Measurements from ENCODE around the gene ANKRD17. TPM values are rescaled to one million over a fixed set of nuclear protein-coding genes. Genes with fewer than 3 reads are reported as not detected.
A peak's percentile ranks its signal among the peaks of the same experiment; 100 is the strongest.

Gene ANKRD17
- total and polyA plus RNA-seq, 9 of the 15 experiments (the other 6 are each of a cell fraction or from before 2014, with no cell fraction given), result 25.5 to 86.9 (median 52.2) TPM

GRCh38 chr4:73069338-73070073 is 189.1 kb downstream of the ANKRD17 start, which contains the start of gene COX18 (continued):
- no peak for TF ChIP-seq LEF1 (IDR thresholded peaks at IDR 0.05)
- no peak for TF ChIP-seq GTF2A2 (tag; IDR thresholded peaks at IDR 0.05)
- no peak for TF ChIP-seq ZNF224 (CRISPR knock-in tag; IDR thresholded peaks at IDR 0.05)
- TF ChIP-seq ZNF263 (CRISPR knock-in tag; IDR thresholded peaks at IDR 0.05; ENCODE audit: borderline replicate concordance), result peak; percentile 42; the same call in 1 of the 2 replicates
- TF ChIP-seq ESRRA (IDR thresholded peaks at IDR 0.05; ENCODE audit: borderline replicate concordance, low read depth), result peak; percentile 96
- TF ChIP-seq TOE1 (IDR thresholded peaks at IDR 0.05; ENCODE audit: borderline replicate concordance), result no peak; the same call in 1 of the 2 replicates
- peak; percentile 76; the same call in 1 of the 2 replicates for TF ChIP-seq TOE1 (CRISPR knock-in tag; IDR thresholded peaks at IDR 0.05; ENCODE audit: borderline replicate concordance, low read depth)
- no peak for TF ChIP-seq ARNT (IDR thresholded peaks at IDR 0.05)
- no peak for TF ChIP-seq SRSF1 (IDR thresholded peaks at IDR 0.05; ENCODE audit: low read depth, low read length)
- TF ChIP-seq, protein P1, sequence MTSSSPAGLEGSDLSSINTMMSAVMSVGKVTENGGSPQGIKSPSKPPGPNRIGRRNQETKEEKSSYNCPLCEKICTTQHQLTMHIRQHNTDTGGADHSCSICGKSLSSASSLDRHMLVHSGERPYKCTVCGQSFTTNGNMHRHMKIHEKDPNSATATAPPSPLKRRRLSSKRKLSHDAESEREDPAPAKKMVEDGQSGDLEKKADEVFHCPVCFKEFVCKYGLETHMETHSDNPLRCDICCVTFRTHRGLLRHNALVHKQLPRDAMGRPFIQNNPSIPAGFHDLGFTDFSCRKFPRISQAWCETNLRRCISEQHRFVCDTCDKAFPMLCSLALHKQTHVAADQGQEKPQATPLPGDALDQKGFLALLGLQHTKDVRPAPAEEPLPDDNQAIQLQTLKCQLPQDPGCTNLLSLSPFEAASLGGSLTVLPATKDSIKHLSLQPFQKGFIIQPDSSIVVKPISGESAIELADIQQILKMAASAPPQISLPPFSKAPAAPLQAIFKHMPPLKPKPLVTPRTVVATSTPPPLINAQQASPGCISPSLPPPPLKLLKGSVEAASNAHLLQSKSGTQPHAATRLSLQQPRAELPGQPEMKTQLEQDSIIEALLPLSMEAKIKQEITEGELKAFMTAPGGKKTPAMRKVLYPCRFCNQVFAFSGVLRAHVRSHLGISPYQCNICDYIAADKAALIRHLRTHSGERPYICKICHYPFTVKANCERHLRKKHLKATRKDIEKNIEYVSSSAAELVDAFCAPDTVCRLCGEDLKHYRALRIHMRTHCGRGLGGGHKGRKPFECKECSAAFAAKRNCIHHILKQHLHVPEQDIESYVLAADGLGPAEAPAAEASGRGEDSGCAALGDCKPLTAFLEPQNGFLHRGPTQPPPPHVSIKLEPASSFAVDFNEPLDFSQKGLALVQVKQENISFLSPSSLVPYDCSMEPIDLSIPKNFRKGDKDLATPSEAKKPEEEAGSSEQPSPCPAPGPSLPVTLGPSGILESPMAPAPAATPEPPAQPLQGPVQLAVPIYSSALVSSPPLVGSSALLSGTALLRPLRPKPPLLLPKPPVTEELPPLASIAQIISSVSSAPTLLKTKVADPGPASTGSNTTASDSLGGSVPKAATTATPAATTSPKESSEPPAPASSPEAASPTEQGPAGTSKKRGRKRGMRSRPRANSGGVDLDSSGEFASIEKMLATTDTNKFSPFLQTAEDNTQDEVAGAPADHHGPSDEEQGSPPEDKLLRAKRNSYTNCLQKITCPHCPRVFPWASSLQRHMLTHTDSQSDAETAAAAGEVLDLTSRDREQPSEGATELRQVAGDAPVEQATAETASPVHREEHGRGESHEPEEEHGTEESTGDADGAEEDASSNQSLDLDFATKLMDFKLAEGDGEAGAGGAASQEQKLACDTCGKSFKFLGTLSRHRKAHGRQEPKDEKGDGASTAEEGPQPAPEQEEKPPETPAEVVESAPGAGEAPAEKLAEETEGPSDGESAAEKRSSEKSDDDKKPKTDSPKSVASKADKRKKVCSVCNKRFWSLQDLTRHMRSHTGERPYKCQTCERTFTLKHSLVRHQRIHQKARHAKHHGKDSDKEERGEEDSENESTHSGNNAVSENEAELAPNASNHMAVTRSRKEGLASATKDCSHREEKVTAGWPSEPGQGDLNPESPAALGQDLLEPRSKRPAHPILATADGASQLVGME (CRISPR knock-in tag; IDR thresholded peaks at IDR 0.05), result no peak
- TF ChIP-seq JUN (IDR thresholded peaks at IDR 0.05; ENCODE audit: borderline replicate concordance, low read depth, low read length), result peak; percentile 90
- peak; percentile 92 for TF ChIP-seq JUN (CRISPR knock-in tag; IDR thresholded peaks at IDR 0.05; ENCODE audit: borderline replicate concordance)
- TF ChIP-seq SNIP1 (IDR thresholded peaks at IDR 0.05; ENCODE audit: low read depth), result no peak
- TF ChIP-seq MIER1 (IDR thresholded peaks at IDR 0.05; ENCODE audit: low read depth), result no peak
- peak; percentile 53 for TF ChIP-seq HNRNPLL (IDR thresholded peaks at IDR 0.05; ENCODE audit: low read depth, low read length, poor library complexity, severe bottlenecking)
- TF ChIP-seq, protein P2, sequence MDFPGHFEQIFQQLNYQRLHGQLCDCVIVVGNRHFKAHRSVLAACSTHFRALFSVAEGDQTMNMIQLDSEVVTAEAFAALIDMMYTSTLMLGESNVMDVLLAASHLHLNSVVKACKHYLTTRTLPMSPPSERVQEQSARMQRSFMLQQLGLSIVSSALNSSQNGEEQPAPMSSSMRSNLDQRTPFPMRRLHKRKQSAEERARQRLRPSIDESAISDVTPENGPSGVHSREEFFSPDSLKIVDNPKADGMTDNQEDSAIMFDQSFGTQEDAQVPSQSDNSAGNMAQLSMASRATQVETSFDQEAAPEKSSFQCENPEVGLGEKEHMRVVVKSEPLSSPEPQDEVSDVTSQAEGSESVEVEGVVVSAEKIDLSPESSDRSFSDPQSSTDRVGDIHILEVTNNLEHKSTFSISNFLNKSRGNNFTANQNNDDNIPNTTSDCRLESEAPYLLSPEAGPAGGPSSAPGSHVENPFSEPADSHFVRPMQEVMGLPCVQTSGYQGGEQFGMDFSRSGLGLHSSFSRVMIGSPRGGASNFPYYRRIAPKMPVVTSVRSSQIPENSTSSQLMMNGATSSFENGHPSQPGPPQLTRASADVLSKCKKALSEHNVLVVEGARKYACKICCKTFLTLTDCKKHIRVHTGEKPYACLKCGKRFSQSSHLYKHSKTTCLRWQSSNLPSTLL (IDR thresholded peaks at IDR 0.05), result no peak
- no peak for TF ChIP-seq DIDO1 (tag; IDR thresholded peaks at IDR 0.05; ENCODE audit: low read depth)
- TF ChIP-seq, protein P3, sequence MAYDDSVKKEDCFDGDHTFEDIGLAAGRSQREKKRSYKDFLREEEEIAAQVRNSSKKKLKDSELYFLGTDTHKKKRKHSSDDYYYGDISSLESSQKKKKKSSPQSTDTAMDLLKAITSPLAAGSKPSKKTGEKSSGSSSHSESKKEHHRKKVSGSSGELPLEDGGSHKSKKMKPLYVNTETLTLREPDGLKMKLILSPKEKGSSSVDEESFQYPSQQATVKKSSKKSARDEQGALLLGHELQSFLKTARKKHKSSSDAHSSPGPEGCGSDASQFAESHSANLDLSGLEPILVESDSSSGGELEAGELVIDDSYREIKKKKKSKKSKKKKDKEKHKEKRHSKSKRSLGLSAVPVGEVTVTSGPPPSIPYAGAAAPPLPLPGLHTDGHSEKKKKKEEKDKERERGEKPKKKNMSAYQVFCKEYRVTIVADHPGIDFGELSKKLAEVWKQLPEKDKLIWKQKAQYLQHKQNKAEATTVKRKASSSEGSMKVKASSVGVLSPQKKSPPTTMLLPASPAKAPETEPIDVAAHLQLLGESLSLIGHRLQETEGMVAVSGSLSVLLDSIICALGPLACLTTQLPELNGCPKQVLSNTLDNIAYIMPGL (CRISPR knock-in tag; IDR thresholded peaks at IDR 0.05), result peak; percentile 71; the same call in 1 of the 2 replicates
- TF ChIP-seq SUPT5H (IDR thresholded peaks at IDR 0.05), result peak; percentile 94
